HG03139 (cell line): Measurements from ENCODE around the gene EFNA5.

ENCODE experiments used
- ATAC-seq: cut with Tn5 transposase; IDR thresholded peaks from one replicate; pipeline ENCODE4 v1.9.1; 2021; ENCODE audit not compliant: unreplicated experiment

Gene EFNA5

GRCh38 chr5:107523029-107523680 is 147.6 kb downstream of the EFNA5 start:
- ATAC-seq: no peak

GRCh38 chr5:107522456-107522855 is 148.3 kb downstream of the EFNA5 start:
- no peak for ATAC-seq

- ATAC-seq: no peak
These were observed 150.8 kb downstream of the EFNA5 start for GRCh38 chr5:107519900-107520354.

GRCh38 chr5:107518616-107519015 is 152.1 kb downstream of the EFNA5 start:
- ATAC-seq: no peak

- ATAC-seq: no peak
These were observed 152.5 kb downstream of the EFNA5 start for GRCh38 chr5:107518190-107518589.

- no peak for ATAC-seq
These were observed 153.3 kb downstream of the EFNA5 start for GRCh38 chr5:107517185-107518033.

GRCh38 chr5:107516452-107517184 is 154.1 kb downstream of the EFNA5 start:
- no peak for ATAC-seq

GRCh38 chr5:107515521-107516080 is 155.1 kb downstream of the EFNA5 start:
- ATAC-seq: no peak

GRCh38 chr5:107514305-107514704 is 156.4 kb downstream of the EFNA5 start:
- no peak for ATAC-seq

GRCh38 chr5:107513337-107514085 is 157.2 kb downstream of the EFNA5 start:
- ATAC-seq: no peak

GRCh38 chr5:107512029-107512428 is 158.7 kb downstream of the EFNA5 start:
- no peak for ATAC-seq

- no peak for ATAC-seq
These were observed 160.6 kb downstream of the EFNA5 start for GRCh38 chr5:107510125-107510524.

- ATAC-seq: no peak
These were observed 162.6 kb downstream of the EFNA5 start for GRCh38 chr5:107508097-107508496.

GRCh38 chr5:107505763-107506534 is 164.8 kb downstream of the EFNA5 start:
- ATAC-seq: no peak

- ATAC-seq: no peak
These were observed 166.3 kb downstream of the EFNA5 start for GRCh38 chr5:107504424-107504823.

- no peak for ATAC-seq
These were observed 168.1 kb downstream of the EFNA5 start for GRCh38 chr5:107502676-107503060.

- ATAC-seq: no peak
These were observed 168.6 kb downstream of the EFNA5 start for GRCh38 chr5:107501965-107502675.

GRCh38 chr5:107500840-107501239 is 169.9 kb downstream of the EFNA5 start:
- ATAC-seq: no peak

GRCh38 chr5:107500347-107500746 is 170.4 kb downstream of the EFNA5 start:
- no peak for ATAC-seq
